IPS DF 6.9 (cell line): ENCODE data around the gene FKBP5.

Experiments used
- DNase-seq: peaks from one replicate; pipeline ENCODE4 v3.0.0-alpha.2; 2013; ENCODE audit warnings: low read depth, low spot score
- H3K27ac ChIP-seq: one replicate; pipeline ENCODE4 v1.5.1; 2013; ENCODE audit warnings: low read length, control low read depth
- H3K27me3 ChIP-seq: 2 replicates; pipeline ENCODE4 v1.6.1; 2013; ENCODE audit warnings: mild to moderate bottlenecking, low read length; ENCODE audit not compliant: control insufficient read depth, insufficient read depth
- H3K36me3 ChIP-seq: 2 replicates; pipeline ENCODE4 v1.6.1; 2013; ENCODE audit warnings: low read length; ENCODE audit not compliant: control insufficient read depth, insufficient read depth
- H3K4me1 ChIP-seq: 2 replicates; pipeline ENCODE4 v1.6.1; 2013; ENCODE audit warnings: low read length; ENCODE audit not compliant: control insufficient read depth, insufficient read depth
- H3K4me3 ChIP-seq: 2 replicates; pipeline ENCODE4 v1.5.1; 2013; ENCODE audit warnings: mild to moderate bottlenecking, low read length
- H3K9me3 ChIP-seq: 2 replicates; pipeline ENCODE4 v1.6.1; 2013; ENCODE audit warnings: low read length, inconsistent platforms; ENCODE audit not compliant: control insufficient read depth, insufficient read depth
- WGBS: extraction: QIAGEN DNeasy Blood & Tissue Kit; methylation state at CpG from one replicate; pipeline ENCODE4 v1.1.7; 2013; ENCODE audit warnings: mixed read lengths, missing lambda C conversion rate; ENCODE audit not compliant: insufficient read length, insufficient coverage; 5-methylcytosine and 5-hydroxymethylcytosine counted together

FKBP5 gene

GRCh38 chr6:35663447-35664235, 25.1 kb downstream of the FKBP5 start:
- H3K27me3 ChIP-seq = no peaks in the 10 kb centered on the region
- H3K27ac ChIP-seq = no peak overlapping the region
- peaks cover 2% of the 10 kb centered on the region; the same call in 1 of the 2 replicates for H3K4me1 ChIP-seq
- H3K4me3 ChIP-seq = no peak overlapping the region
- no CpG with 5 or more reads among the region's 7 CpGs for WGBS
- no peak for DNase-seq
- no peaks in the 10 kb centered on the region for H3K9me3 ChIP-seq
- H3K36me3 ChIP-seq = no peaks in the 10 kb centered on the region

DNA sequence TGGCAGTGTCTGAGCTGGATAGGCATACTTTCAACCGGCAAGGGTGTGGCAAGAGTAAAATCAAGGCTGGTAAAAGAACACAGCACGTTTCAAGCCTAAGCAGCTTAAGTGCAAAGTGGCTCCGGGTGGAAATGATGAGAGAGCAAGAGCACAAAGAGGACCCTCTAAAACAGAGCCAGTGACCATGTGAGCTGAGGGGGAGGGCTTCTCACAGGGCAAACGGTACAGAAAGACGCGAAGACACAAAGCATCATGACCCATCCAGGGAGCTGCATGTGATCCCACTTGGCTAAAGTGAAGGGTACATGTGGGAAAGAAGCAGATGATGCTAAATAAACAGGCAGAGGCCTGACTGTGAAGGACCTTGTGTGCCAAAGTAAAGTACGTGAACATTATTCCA, 25.7 kb downstream of the FKBP5 start:
- no peak overlapping the region for H3K4me3 ChIP-seq
- no peak for DNase-seq
- no peaks in the 10 kb centered on the region for H3K36me3 ChIP-seq
- no peaks in the 10 kb centered on the region for H3K27me3 ChIP-seq
- H3K27ac ChIP-seq = no peak overlapping the region
- no CpG with 5 or more reads among the region's 7 CpGs for WGBS
- H3K9me3 ChIP-seq = no peaks in the 10 kb centered on the region
- H3K4me1 ChIP-seq = peaks cover 2% of the 10 kb centered on the region; the same call in 1 of the 2 replicates

DNA sequence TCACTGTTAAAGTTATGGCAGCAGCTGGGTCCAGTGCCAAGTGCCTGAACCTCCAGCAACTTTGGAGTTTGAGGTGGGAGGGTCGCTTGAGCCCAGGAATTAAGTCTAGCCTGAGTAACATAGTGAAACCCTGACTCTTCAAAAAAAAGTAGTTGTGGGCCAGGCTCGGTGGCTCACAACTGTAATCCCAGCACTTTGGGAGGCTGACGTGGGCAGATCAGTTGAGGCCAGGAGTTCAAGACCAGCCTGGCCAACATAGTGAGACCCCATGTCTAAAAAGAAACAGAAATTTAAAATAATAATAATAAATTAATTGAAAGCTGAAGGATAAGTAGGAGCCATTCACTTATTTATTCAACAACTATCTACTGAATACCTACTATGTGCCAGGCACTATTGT, 33.8 kb downstream of the FKBP5 start:
- WGBS = no CpG with 5 or more reads among the region's 3 CpGs

DNA sequence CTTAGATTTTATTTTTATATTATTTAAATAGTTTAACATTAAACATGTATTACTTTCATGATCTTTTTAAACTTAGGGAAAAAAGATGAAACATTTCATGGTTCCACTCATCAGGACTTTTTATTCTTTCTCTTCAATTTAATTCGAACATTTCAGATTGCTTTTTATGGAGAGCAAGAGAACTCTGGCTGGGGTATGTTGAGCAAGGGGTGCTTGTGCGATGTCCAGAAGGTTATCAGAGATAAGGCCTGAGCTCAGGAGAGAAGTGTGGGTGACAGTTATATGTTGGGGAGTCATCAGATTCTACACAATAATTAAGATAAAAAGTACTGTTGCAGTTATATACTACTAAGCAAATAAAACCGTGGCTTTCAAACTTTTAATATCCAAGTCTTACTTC, 37.5 kb downstream of the FKBP5 start:
- no peaks in the 10 kb centered on the region for H3K27me3 ChIP-seq
- H3K4me3 ChIP-seq = no peak overlapping the region
- no peaks in the 10 kb centered on the region for H3K9me3 ChIP-seq
- H3K4me1 ChIP-seq = peaks cover 1% of the 10 kb centered on the region; the same call in 1 of the 2 replicates
- WGBS = no CpG with 5 or more reads among the region's 3 CpGs
- H3K36me3 ChIP-seq = no peaks in the 10 kb centered on the region
- no peak for DNase-seq
- no peak overlapping the region for H3K27ac ChIP-seq

More for the DNA sequence above, 33.8 kb downstream of the FKBP5 start:
- no peaks in the 10 kb centered on the region for H3K4me1 ChIP-seq
- H3K27me3 ChIP-seq = no peaks in the 10 kb centered on the region
- DNase-seq = no peak
- H3K9me3 ChIP-seq = no peaks in the 10 kb centered on the region
- H3K36me3 ChIP-seq = no peaks in the 10 kb centered on the region
- H3K27ac ChIP-seq = no peak overlapping the region
- no peak overlapping the region for H3K4me3 ChIP-seq

DNA sequence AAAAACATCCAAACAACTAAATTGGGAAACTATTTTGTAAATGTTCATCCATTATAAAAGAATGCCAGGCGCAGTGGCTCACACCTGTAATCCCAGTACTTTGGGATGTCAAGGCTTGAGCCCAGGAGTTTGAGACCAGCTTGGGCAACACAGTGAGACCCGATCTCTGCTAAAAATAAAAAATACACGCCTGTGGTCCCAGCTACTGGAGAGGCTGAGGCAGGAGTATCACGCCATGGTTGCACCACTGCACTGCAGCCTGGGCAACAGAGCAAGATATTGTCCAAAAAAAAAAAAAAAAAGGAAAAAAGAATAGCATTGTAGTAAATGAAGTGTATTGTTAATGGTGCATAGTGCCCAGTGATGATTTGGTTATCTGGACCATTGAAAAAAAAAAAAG, 38.7 kb downstream of the FKBP5 start:
- Histone ChIP-seq H3K4me1 (peaks cover 1% of the 10 kb centered on the region; the same call in 1 of the 2 replicates), H3K4me3 (no peak overlapping the region), H3K27me3 (no peaks in the 10 kb centered on the region), H3K36me3 (no peaks in the 10 kb centered on the region), H3K9me3 (no peaks in the 10 kb centered on the region), H3K27ac (no peak overlapping the region)
- no CpG with 5 or more reads among the region's 4 CpGs for WGBS
- no peak for DNase-seq

GRCh38 chr6:35648203-35648602, 40.5 kb downstream of the FKBP5 start:
- DNase-seq = no peak
- H3K9me3 ChIP-seq = no peaks in the 10 kb centered on the region
- no peaks in the 10 kb centered on the region for H3K36me3 ChIP-seq
- H3K27ac ChIP-seq = no peak overlapping the region
- H3K4me1 ChIP-seq = peaks cover 4% of the 10 kb centered on the region
- H3K4me3 ChIP-seq = no peak overlapping the region
- H3K27me3 ChIP-seq = no peaks in the 10 kb centered on the region
- no CpG with 5 or more reads among the region's 2 CpGs for WGBS

- DNase-seq = no peak
- Histone ChIP-seq H3K27me3 (no peaks in the 10 kb centered on the region), H3K27ac (no peak overlapping the region), H3K9me3 (no peaks in the 10 kb centered on the region), H3K4me1 (peaks cover 4% of the 10 kb centered on the region), H3K36me3 (no peaks in the 10 kb centered on the region), H3K4me3 (no peak overlapping the region)
- no CpG with 5 or more reads among the region's 1 CpG for WGBS
Measured at GRCh38 chr6:35647400-35647799, 41.3 kb downstream of the FKBP5 start.

DNA sequence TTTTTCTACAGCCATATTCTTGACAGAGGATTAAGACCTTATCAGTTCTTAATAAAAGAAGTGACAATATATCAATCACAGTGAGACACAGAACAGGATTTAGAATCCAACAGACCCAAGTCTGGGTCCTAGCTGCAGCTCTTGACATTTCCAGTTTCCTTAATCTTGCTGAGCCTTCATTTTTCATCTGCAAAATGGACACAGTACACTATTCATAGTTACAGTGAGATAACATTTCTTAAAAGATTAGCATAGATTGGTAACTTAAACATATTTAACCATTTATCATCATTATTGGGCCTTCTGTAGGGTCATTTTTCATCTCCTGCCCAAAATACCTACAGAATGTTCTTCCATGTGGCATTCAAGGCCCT, 45.6 kb downstream of the FKBP5 start:
- Histone ChIP-seq H3K4me3 (no peak overlapping the region), H3K27ac (no peak overlapping the region), H3K27me3 (no peaks in the 10 kb centered on the region), H3K36me3 (no peaks in the 10 kb centered on the region; the same call in 1 of the 2 replicates), H3K9me3 (no peaks in the 10 kb centered on the region), H3K4me1 (peaks cover 4% of the 10 kb centered on the region)
- DNase-seq = no peak

DNA sequence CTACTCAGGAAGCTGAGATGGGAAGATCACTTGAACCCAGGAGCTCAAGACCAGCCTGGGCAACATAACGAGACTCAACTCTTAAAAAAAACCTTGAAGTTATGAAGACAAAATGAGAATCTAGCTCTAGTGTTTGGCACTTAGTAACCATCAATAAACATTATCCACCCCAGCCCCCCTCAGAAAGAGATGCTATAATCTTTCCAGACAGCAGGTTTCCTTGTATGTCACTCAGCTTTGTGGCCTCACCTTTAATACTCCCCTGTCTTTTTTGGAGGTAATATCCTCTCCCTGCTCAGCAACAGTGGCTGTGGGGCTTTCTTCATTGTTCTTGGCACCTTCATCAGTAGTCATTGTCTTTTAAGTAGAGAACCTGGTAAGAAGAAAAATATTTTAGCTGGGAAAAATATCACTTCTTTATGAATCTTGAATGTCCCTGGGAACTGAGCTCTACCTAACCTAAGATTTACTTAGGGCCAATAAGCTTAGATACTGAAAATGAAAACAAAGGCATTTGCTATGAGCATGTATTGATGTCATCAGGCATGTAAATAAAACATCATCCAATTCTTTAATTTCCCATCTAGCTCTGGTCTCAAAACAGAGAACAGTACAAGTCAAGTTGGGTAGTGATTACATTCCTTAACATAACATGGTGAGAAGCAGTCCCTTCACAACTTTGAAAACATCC, 46.1 kb downstream of the FKBP5 start:
- Histone ChIP-seq H3K27ac (no peak overlapping the region), H3K9me3 (no peaks in the 10 kb centered on the region)
- no CpG with 5 or more reads among the region's 1 CpG for WGBS

GRCh38 chr6:35640017-35640664, 48.6 kb downstream of the FKBP5 start:
- H3K4me3 ChIP-seq = no peak overlapping the region
- H3K27me3 ChIP-seq = no peaks in the 10 kb centered on the region
- no peaks in the 10 kb centered on the region for H3K9me3 ChIP-seq
- no CpG with 5 or more reads among the region's 6 CpGs for WGBS
- peaks cover 3% of the 10 kb centered on the region; the same call in 1 of the 2 replicates for H3K4me1 ChIP-seq
- H3K36me3 ChIP-seq = no peaks in the 10 kb centered on the region; the same call in 1 of the 2 replicates
- no peak for DNase-seq
- H3K27ac ChIP-seq = no peak overlapping the region

More for the DNA sequence above, 46.1 kb downstream of the FKBP5 start:
- Histone ChIP-seq H3K4me1 (peaks cover 4% of the 10 kb centered on the region), H3K36me3 (no peaks in the 10 kb centered on the region; the same call in 1 of the 2 replicates), H3K27me3 (no peaks in the 10 kb centered on the region), H3K4me3 (no peak overlapping the region)
- DNase-seq = no peak
